ENCODE data around the gene CHIA. TPM values are rescaled to one million over a fixed set of nuclear protein-coding genes. Genes with fewer than 3 reads are reported as not detected.

The CHIA gene
- not detected for total RNA-seq
- long read RNA-seq, result 0 reads

- intact Hi-C loops (cut with micrococcal nuclease), result no loop called here
- peak; percentile 57 for ATAC-seq
- no peak for DNase-seq
Measured at GRCh38 chr1:111290630-111291029, at the start of gene CHIA. TSS of gene CHIA (plus strand) at chr1:111290851. CDS start at chr1:111310468, 19,617 bp downstream.

GRCh38 chr1:111241797-111242196 lies 48.9 kb upstream of the CHIA start:
- ATAC-seq (no peak), DNase-seq (no peak)
- intact Hi-C loops (cut with micrococcal nuclease), result no loop called here

- intact Hi-C loops (cut with micrococcal nuclease), result no loop called here
- ATAC-seq, result peak; percentile 87
- DNase-seq, result peak; percentile 62
Measured at GRCh38 chr1:111242805-111243523, 47.7 kb upstream of the CHIA start.

GRCh38 chr1:111247125-111247838 lies 43.4 kb upstream of the CHIA start:
- DNase-seq, result no peak
- intact Hi-C loops (cut with micrococcal nuclease), result no loop called here
- no peak for ATAC-seq

- peak; percentile 25 for ATAC-seq
- intact Hi-C loops (cut with micrococcal nuclease), result no loop called here
- DNase-seq, result no peak
Measured at GRCh38 chr1:111249960-111250359, 40.7 kb upstream of the CHIA start.

GRCh38 chr1:111251570-111251969 lies 39.1 kb upstream of the CHIA start:
- no peak for ATAC-seq
- intact Hi-C loops (cut with micrococcal nuclease), result no loop called here
- no peak for DNase-seq

- ATAC-seq (no peak), DNase-seq (no peak)
- intact Hi-C loops (cut with micrococcal nuclease), result no loop called here
Measured at GRCh38 chr1:111252786-111253185, 37.9 kb upstream of the CHIA start.

GRCh38 chr1:111253876-111254275 lies 36.8 kb upstream of the CHIA start:
- no peak for DNase-seq
- intact Hi-C loops (cut with micrococcal nuclease), result no loop called here

GRCh38 chr1:111256988-111257658 lies 33.5 kb upstream of the CHIA start:
- no peak for ATAC-seq
- DNase-seq, result no peak
- intact Hi-C loops (cut with micrococcal nuclease), result no loop called here

More at GRCh38 chr1:111253876-111254275, 36.8 kb upstream of the CHIA start:
- ATAC-seq, result no peak

GRCh38 chr1:111267801-111268508 lies 22.7 kb upstream of the CHIA start:
- ATAC-seq (no peak), DNase-seq (no peak)
- intact Hi-C loops (cut with micrococcal nuclease), result no loop called here

- intact Hi-C loops (cut with micrococcal nuclease), result no loop called here
- DNase-seq, result no peak
- ATAC-seq, result no peak
Measured at GRCh38 chr1:111269825-111270406, 20.7 kb upstream of the CHIA start.

GRCh38 chr1:111270771-111271463 lies 19.7 kb upstream of the CHIA start:
- intact Hi-C loops (cut with micrococcal nuclease), result no loop called here
- peak; percentile 33 for DNase-seq
- no peak for ATAC-seq

GRCh38 chr1:111271464-111271801 lies 19.2 kb upstream of the CHIA start:
- intact Hi-C loops (cut with micrococcal nuclease), result no loop called here

GRCh38 chr1:111272081-111272480 lies 18.6 kb upstream of the CHIA start:
- no peak for DNase-seq
- intact Hi-C loops (cut with micrococcal nuclease), result no loop called here

More at GRCh38 chr1:111271464-111271801, 19.2 kb upstream of the CHIA start:
- DNase-seq (no peak), ATAC-seq (no peak)

GRCh38 chr1:111274653-111275052 lies 16.0 kb upstream of the CHIA start:
- DNase-seq (no peak), ATAC-seq (peak; percentile 64)
- intact Hi-C loops (cut with micrococcal nuclease), result no loop called here

More at GRCh38 chr1:111272081-111272480, 18.6 kb upstream of the CHIA start:
- no peak for ATAC-seq

- ATAC-seq (peak; percentile 98), DNase-seq (peak; percentile 70)
- intact Hi-C loops (cut with micrococcal nuclease), result no loop called here
Measured at GRCh38 chr1:111275079-111275478, 15.6 kb upstream of the CHIA start.

GRCh38 chr1:111275780-111276433 lies 14.7 kb upstream of the CHIA start:
- ATAC-seq, result no peak
- DNase-seq, result no peak
- intact Hi-C loops (cut with micrococcal nuclease), result no loop called here

- ATAC-seq, result no peak
- DNase-seq, result no peak
- intact Hi-C loops (cut with micrococcal nuclease), result no loop called here
Measured at GRCh38 chr1:111279144-111279543, 11.5 kb upstream of the CHIA start.

Measured in left ventricle myocardium superior (tissue), 1 donor.